Breast epithelium (tissue), 3 donors: ENCODE results near the gene CBFA2T2.

ENCODE experiments used
- POLR2AphosphoS5 ChIP-seq, 3 donors: sonication (generic); formaldehyde crosslinking; IDR thresholded peaks; one replicate each; pipeline ENCODE4 v1.6.1; 2017; ENCODE audit warnings: antibody characterized with exemption in 3 of 3
- TF ChIP-seq, protein P1 (sequence below), 3 donors: fragments of 450-650 bp; IDR thresholded peaks; one replicate each; pipeline ENCODE4 v1.5.1; 2016 to 2017; ENCODE audit warnings: antibody characterized with exemption in 3 of 3, mild to moderate bottlenecking in 3 of 3, moderate library complexity in 3 of 3

DNA sequence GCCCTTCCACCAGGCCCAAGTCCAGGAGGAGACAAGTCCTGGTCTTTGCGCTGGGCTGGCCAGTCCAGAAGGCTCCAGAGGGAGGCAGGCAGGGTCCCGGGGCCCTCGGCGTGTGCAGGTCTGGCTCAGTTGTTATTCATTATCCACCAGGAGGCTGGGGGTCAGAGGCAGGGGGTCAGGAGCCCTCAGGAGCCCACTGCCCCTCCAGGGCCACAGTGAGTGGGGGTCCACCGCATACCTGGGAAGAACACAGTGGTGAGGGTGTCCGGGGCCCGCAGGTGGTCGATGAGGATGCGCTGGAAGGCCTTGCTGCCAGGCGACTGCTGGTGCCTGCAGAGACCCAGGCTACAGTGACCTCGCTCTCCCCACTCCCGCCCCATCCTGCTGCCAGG is 167.8 kb downstream of the CBFA2T2 start:
- TF ChIP-seq, protein P1, sequence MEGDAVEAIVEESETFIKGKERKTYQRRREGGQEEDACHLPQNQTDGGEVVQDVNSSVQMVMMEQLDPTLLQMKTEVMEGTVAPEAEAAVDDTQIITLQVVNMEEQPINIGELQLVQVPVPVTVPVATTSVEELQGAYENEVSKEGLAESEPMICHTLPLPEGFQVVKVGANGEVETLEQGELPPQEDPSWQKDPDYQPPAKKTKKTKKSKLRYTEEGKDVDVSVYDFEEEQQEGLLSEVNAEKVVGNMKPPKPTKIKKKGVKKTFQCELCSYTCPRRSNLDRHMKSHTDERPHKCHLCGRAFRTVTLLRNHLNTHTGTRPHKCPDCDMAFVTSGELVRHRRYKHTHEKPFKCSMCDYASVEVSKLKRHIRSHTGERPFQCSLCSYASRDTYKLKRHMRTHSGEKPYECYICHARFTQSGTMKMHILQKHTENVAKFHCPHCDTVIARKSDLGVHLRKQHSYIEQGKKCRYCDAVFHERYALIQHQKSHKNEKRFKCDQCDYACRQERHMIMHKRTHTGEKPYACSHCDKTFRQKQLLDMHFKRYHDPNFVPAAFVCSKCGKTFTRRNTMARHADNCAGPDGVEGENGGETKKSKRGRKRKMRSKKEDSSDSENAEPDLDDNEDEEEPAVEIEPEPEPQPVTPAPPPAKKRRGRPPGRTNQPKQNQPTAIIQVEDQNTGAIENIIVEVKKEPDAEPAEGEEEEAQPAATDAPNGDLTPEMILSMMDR (IDR thresholded peaks at IDR 0.05): no peak
- TF ChIP-seq POLR2AphosphoS5 (IDR thresholded peaks at IDR 0.05): no peak
